GM21825 (cell line): Measurements from ENCODE around the gene TACC2.

Experiments
- ATAC-seq: cut with Tn5 transposase; IDR thresholded peaks from one replicate; pipeline ENCODE4 v1.9.1; 2021; ENCODE audit warnings: mild to moderate bottlenecking, moderate library complexity; ENCODE audit not compliant: unreplicated experiment

Gene TACC2

DNA sequence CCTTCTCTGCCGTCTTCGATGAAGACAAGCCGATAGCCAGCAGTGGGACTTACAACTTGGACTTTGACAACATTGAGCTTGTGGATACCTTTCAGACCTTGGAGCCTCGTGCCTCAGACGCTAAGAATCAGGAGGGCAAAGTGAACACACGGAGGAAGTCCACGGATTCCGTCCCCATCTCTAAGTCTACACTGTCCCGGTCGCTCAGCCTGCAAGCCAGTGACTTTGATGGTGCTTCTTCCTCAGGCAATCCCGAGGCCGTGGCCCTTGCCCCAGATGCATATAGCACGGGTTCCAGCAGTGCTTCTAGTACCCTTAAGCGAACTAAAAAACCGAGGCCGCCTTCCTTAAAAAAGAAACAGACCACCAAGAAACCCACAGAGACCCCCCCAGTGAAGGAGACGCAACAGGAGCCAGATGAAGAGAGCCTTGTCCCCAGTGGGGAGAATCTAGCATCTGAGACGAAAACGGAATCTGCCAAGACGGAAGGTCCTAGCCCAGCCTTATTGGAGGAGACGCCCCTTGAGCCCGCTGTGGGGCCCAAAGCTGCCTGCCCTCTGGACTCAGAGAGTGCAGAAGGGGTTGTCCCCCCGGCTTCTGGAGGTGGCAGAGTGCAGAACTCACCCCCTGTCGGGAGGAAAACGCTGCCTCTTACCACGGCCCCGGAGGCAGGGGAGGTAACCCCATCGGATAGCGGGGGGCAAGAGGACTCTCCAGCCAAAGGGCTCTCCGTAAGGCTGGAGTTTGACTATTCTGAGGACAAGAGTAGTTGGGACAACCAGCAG lies 221.7 kb downstream of the TACC2 start:
- ATAC-seq = no peak

- ATAC-seq = no peak
These were observed 224.4 kb downstream of the TACC2 start for GRCh38 chr10:122213364-122213763.

GRCh38 chr10:122213766-122214165 lies 224.8 kb downstream of the TACC2 start:
- ATAC-seq = no peak

DNA sequence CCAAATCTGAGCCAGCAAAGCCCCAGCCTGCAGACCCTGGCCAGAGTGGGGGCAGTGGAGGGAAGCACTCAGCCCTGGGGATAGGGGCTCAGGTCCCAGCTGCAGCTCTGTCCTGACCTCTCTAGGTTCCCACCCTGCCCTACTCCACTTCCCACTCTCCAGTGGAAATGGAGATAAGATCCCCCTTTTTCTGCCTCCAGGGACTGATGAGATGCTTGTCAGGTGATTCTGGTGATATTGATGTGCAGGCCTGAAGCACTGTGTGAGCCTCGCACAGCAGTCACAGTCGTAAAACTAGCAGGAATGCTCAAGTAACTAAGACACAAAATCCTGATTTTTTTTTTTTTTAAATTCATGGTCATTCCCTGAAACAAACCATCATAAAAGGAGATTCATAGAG lies 227.1 kb downstream of the TACC2 start:
- ATAC-seq = no peak

- no peak for ATAC-seq
These were observed 230.4 kb downstream of the TACC2 start for GRCh38 chr10:122219340-122219739.

GRCh38 chr10:122220736-122221135 lies 231.8 kb downstream of the TACC2 start:
- no peak for ATAC-seq

DNA sequence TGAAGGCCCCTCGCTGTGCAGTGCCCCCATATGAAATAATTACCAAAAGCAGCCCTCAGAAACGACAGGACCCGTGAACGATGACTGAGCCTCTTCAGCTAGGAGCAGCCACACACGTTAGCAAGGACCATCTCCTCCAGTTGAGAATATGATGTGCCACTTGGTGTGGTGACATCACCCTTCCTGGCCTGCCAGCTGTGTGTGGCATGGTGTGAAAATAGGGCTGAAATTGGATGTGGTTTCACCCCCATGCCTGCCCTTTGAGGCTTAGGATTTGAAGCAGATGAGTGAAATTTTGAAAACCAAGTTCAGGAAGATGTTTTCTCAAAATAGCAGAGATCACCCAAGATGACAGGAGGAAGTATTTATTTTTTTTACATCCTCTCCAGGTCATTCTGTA lies 233.0 kb downstream of the TACC2 start:
- no peak for ATAC-seq

GRCh38 chr10:122222638-122223037 lies 233.7 kb downstream of the TACC2 start:
- ATAC-seq = no peak

DNA sequence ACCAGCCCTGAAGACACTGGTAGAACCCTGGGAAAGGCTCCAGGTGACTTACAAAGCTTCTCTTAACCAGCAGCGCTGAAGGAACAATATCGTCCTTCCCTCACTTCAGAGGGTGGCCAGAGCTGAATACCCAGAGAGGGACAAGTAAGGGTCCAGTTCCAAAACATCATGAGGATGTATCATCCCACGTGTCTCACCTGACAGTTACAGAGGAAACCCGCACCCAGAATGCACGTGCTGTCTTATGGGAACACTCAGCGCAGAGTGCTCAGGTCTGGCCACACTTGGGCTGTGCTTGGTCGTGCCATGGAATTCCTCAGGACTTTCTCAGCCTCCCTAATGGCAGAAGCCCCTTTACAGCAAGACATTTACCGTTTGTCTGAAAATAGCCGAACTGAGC lies 235.2 kb downstream of the TACC2 start:
- no peak for ATAC-seq

DNA sequence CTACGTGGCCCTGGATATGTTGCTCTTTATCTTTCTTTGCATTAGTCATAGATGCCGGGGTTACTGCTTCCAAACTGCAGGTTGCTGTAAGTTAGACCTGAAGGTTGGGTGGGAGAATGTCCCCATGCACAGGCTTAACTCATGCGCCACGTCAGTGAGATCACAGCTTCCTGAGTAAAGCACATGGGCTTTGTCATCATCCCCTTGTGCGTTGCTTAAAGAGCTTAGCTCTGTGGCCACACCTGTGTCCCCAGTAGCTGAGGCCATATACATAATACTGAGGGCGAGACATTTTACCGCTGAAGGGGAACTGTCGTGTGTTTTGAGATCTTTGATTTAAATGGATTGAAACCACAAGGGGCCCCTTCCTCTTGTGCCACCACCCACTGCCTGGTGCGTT lies 236.4 kb downstream of the TACC2 start:
- ATAC-seq = no peak

GRCh38 chr10:122227754-122228153 lies 238.8 kb downstream of the TACC2 start:
- ATAC-seq = no peak

GRCh38 chr10:122229666-122230065 lies 240.7 kb downstream of the TACC2 start:
- ATAC-seq = no peak

- ATAC-seq = no peak
These were observed 241.3 kb downstream of the TACC2 start for GRCh38 chr10:122230222-122230621.

DNA sequence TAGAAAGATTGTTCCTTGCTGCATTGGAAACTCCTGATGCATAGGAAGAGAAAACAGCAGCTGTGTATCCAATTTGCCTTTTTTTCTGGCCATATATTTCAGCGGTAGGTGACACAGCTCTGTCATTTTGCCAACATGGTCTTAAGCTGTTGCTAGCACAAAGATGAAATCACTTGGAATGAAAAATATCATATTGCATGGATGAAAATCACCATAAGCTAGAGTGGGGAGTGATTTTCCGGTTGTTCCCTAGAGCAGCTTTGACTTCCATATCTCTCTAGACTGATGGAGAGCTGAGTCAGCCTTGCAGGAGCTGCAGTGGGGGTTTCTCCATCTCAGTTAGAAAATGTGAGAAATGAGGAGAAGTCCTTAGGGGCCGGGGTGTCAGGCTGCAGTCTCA lies 243.8 kb downstream of the TACC2 start:
- ATAC-seq = no peak

DNA sequence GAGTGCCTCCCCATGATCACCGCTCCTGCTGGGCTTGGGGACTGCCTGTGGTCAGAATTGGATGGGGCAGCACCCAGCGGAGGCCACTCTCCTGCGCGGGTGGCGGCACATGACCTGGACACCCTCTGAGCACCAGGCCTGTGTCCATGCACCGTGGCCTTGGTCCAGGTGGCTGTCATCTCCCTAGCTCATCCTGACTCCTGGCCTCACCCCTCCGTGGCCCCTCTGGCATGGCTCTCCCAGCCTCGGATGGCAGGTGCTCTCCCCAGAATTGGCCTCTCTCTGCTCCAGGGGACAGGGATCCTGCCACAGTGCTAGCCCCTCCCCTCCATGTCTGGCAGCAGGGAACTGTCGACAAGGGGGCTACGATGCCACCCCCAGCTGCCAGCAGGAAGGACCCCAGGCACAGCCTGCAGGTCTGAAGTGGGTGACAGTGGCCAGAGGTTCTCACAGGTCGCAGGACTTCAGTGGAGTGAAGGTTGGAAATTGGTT lies 244.9 kb downstream of the TACC2 start:
- ATAC-seq = no peak

DNA sequence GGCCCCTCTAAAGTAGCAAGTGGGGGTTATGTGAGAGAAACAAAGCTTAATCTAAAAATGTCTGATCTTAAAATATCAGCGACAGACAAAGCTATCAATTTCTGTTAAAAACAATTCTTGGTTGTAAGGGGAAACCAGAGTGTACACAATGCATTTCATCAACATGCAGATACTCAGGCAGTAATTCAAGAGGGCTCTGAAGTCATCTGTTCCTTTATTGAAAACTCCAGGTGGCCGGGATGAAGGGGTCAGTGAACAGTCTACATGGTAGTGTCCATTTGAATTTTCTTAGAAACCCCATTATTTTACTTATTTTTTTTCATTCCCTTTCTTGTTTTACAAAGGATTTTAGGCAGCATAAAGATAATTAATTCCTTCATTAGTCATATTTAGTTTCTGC lies 245.5 kb downstream of the TACC2 start:
- no peak for ATAC-seq

GRCh38 chr10:122236690-122237306 lies 247.8 kb downstream of the TACC2 start:
- no peak for ATAC-seq

DNA sequence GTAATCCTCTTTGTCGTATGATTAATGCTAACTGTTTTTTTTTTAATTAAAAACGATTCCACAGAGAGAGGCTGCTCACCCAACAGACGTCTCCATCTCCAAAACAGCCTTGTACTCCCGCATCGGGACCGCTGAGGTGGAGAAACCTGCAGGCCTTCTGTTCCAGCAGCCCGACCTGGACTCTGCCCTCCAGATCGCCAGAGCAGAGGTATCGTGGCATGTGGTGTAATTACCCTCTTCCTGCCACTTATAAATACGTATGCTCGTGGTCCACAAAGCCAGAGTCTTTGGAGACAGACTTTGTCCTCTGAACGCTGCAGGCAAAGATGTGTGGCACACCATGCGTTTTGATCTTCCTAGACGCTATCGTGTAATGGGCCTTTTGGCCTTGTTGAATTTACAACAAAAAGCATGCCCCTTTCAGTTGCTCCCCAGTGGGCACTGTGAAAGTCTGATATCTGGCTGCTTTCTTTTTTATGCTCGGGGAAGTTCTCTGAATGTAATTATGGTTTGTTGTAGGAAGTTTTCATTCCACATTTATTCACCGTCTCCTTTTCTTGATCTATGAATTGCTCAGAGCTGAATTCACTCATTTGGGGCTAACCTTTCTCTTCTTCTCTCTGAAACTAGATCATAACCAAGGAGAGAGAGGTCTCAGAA lies 248.5 kb downstream of the TACC2 start:
- ATAC-seq = no peak

- ATAC-seq = no peak
These were observed 250.8 kb downstream of the TACC2 start for GRCh38 chr10:122239578-122240257.

DNA sequence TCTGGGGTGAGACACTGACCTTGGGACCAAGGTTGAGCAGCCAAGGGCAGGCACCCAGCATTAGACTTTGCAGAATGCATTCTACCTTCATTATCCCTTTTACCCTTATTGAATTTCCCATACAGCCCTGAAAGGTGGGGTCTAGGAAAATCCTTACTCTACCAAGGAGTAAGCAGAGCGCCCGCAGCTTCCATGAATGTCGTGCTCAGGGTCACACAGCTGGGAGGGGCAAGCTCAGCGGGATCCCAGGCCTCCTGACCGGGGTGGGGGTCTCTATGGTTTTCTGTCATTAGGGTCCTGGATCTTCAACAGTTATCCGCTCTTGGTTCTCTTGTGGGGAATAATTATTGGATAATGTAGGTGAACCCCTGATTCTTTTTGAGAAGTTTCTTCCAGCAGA lies 251.4 kb downstream of the TACC2 start:
- no peak for ATAC-seq

GRCh38 chr10:122241836-122242235 lies 252.9 kb downstream of the TACC2 start:
- no peak for ATAC-seq
